ENCODE data around the gene HOXA9. TPM values are rescaled to one million over a fixed set of nuclear protein-coding genes. Genes with fewer than 3 reads are reported as not detected.

The HOXA9 gene
- total RNA-seq, 2 donors from 2014 or later, result not detected

DNA sequence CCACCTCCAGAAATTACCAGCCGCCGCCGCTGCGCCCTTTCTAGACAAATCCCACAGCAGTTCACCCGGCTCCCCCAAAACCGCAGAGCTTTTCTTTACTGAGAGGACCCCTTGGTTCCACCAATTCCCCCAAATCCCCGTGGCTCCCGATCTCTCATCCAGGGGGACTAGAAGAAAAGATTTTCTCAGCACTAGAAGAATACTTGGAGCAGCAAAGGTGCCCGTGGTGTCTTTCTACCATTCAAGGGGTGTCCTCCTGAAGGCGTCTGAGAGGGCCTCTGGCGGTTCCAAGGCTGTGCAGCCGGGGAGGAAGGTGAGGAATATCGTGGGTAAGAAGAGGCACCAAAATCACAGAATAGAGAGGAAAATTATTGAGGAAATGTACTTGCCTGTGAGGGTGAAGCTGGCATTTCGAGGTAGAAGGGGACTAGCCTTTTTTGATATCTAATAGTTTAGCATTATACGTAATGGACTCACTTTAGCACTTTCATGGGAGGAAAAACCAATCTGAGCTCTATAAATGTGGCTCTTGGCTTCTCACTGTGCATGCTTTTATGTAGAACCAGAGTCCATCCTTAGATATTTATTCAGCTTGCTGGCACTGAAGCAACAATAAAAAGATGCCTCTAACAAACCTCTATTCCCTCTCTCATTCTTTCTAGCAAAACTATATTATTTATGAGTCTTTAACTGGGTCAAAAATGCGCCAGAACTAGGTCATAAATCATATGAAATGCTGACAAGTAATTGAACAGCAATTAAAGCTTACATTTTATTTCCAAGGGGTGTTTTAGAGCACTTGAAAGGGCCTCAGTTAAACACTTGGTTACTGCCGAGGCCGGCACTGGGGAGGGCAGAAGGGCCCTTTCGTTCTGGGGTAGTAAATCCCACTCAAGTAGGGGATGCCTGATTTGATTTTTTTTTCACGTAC, 49.0 kb downstream of the HOXA9 start:
- Mint-ChIP-seq H3K27me3 (ENCODE audit: low read depth) (no peaks in the 10 kb centered on the region), H3K4me3 (no peak overlapping the region), H3K36me3 (ENCODE audit: insufficient read depth in 2 of 2) (no peaks in the 10 kb centered on the region), H3K27ac (no peak overlapping the region), H3K4me1 (ENCODE audit: low read depth) (no peaks in the 10 kb centered on the region), H3K9me3 (no peaks in the 10 kb centered on the region)
- no peak for ATAC-seq (replicated peaks in 1 of 2)
- no peak for DNase-seq

- H3K36me3 Mint-ChIP-seq (ENCODE audit: insufficient read depth in 2 of 2), result no peaks in the 10 kb centered on the region
- no peak for ATAC-seq (replicated peaks in 1 of 2)
- no peak overlapping the region for H3K4me3 Mint-ChIP-seq
- no peaks in the 10 kb centered on the region for H3K9me3 Mint-ChIP-seq
- H3K4me1 Mint-ChIP-seq (ENCODE audit: low read depth), result no peaks in the 10 kb centered on the region
- no peak for DNase-seq
- no peaks in the 10 kb centered on the region for H3K27me3 Mint-ChIP-seq (ENCODE audit: low read depth)
- H3K27ac Mint-ChIP-seq, result no peak overlapping the region
Observed at GRCh38 chr7:27115221-27116026, 49.9 kb downstream of the HOXA9 start.

GRCh38 chr7:27114881-27115220, 50.5 kb downstream of the HOXA9 start:
- DNase-seq, result no peak
- H3K36me3 Mint-ChIP-seq (ENCODE audit: insufficient read depth in 2 of 2), result no peaks in the 10 kb centered on the region
- no peak overlapping the region for H3K27ac Mint-ChIP-seq
- no peaks in the 10 kb centered on the region for H3K9me3 Mint-ChIP-seq
- ATAC-seq (replicated peaks in 1 of 2), result no peak
- no peak overlapping the region for H3K4me3 Mint-ChIP-seq
- no peaks in the 10 kb centered on the region for H3K27me3 Mint-ChIP-seq (ENCODE audit: low read depth)
- no peaks in the 10 kb centered on the region for H3K4me1 Mint-ChIP-seq (ENCODE audit: low read depth)

DNA sequence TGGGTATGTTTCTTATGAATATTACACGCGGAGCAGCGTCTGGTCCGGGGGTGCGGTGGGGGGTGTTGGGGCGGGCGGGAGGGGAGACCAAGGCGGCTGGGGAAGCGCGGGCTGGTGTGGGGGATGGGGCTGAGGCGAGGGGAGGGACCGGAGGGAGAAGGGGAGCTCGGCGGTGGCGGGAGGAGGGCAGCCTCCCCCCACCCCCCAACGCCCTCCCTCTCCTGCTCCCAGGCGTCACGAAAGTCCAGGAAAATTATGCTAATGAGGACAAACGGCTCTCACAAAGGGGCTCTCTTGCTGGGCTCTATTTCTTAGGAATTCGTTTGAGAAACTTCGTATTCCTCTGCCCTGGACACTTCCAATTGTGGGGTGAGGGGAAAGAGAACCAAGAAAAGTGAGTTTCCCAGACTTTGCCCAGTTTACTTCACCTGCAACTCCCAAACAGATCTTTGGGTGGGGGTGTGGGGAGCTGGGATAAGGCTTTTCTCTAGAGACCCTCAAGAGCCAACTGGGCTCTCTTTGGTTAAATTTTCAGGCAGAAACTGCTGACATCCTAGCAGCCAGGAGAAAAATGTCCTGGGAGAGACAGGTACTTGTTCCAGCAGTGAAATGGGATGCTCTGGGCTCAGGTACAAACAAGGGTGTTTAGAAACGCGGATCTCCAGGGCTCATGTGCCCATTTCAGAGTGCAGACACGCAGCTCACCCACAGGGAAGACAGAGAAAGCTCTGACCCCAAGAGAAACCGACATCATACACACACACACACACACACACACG, 51.2 kb downstream of the HOXA9 start:
- Mint-ChIP-seq H3K27me3 (ENCODE audit: low read depth) (no peaks in the 10 kb centered on the region), H3K9me3 (no peaks in the 10 kb centered on the region), H3K36me3 (ENCODE audit: insufficient read depth in 2 of 2) (no peaks in the 10 kb centered on the region), H3K4me1 (ENCODE audit: low read depth) (no peaks in the 10 kb centered on the region), H3K4me3 (no peak overlapping the region), H3K27ac (no peak overlapping the region)
- ATAC-seq (replicated peaks in 1 of 2), result no peak
- DNase-seq, result no peak

DNA sequence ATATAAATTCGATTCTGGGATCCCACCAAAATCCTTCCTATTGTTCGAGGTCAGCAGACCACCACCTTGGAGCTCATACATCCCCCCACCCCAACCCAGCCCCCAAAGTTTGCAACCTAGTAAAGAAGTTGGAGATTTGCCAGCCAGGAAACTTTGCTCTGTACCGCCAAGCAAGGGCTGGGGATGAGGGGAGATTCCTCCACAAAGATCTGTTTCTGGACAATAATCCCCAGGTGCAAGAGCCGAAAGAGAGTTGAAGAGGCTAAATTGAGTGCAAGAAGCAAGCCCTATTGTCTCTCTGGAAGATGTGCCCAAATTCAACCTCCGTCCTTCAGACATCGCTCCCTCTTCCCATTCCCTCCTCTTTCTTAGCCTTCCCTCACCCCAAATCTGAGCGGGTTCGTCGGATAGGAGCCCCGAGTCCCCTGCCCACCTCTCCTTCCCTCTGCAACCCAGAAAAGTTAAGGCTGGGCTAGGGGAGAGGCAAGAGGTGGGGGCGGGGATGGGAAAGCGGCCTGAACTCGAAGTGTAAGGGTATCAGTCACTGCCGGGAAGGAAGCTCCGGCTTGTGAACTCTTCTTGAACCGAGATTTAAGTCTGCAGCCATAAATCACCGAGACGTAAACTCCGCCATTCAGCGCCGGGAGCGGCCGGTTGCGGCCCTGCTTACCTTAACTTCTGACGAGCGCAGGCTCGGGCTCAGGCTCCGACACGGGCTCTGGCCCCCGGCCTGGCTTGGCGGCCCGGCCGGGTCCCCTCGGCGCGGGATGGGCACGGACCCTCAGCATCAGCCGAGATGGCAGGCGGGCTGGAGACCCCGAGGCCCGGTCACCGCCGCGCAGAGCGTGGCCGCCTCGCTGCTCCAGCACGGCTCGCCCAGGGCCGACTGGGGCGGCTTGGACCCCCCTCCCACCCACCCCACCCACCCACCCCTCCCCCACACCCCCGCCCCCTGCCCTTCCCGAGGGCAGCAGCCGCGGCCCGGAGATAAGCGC, 52.1 kb downstream of the HOXA9 start:
- ATAC-seq (replicated peaks in 1 of 2), result no peak
- Mint-ChIP-seq H3K4me1 (ENCODE audit: low read depth) (no peaks in the 10 kb centered on the region), H3K36me3 (ENCODE audit: insufficient read depth in 2 of 2) (no peaks in the 10 kb centered on the region), H3K4me3 (no peak overlapping the region), H3K27ac (no peak overlapping the region), H3K27me3 (ENCODE audit: low read depth) (no peaks in the 10 kb centered on the region), H3K9me3 (no peaks in the 10 kb centered on the region)
- no peak for DNase-seq

Other genes starting within 250 kb of the HOXA9 start
- under 1 TPM; 0.58 to 0.69 TPM for gene HOXA1, start 69.5 kb downstream of the HOXA9 start, total RNA-seq
- not detected for gene HOXA2, start 62.9 kb downstream of the HOXA9 start, total RNA-seq
- gene HOXA4, start 34.8 kb downstream of the HOXA9 start, total RNA-seq, result under 1 TPM in 1 of 2 donors, not detected in 1; 0.79 TPM
- gene HOXA5, start 21.9 kb downstream of the HOXA9 start, total RNA-seq, result under 1 TPM in 1 of 2 donors, not detected in 1; 0.14 TPM
- gene HOXA6, start 17.8 kb downstream of the HOXA9 start, total RNA-seq, result under 1 TPM in 1 of 2 donors, not detected in 1; 0.31 TPM
- gene HOXA3, start 13.0 kb downstream of the HOXA9 start, total RNA-seq, result not detected
- gene HOXA7, start 8.9 kb downstream of the HOXA9 start, total RNA-seq, result not detected
- under 1 TPM; 0.19 to 0.26 TPM for gene HOXA10, start 8.8 kb upstream of the HOXA9 start, total RNA-seq
- under 1 TPM; 0.09 to 0.14 TPM for gene HOXA11, start 19.7 kb upstream of the HOXA9 start, total RNA-seq
- gene HOXA13, start 34.6 kb upstream of the HOXA9 start, total RNA-seq, result not detected
- under 1 TPM in 1 of 2 donors, not detected in 1; 0.07 TPM for gene EVX1, start 77.3 kb upstream of the HOXA9 start, total RNA-seq